ENCODE data around the gene SETD5.

SETD5 gene

GRCh38 chr3:9398700-9399336 lies 1.4 kb downstream of the SETD5 start:
- peaks cover 33% of the 10 kb centered on the region for H3K36me3 Mint-ChIP-seq
- H3K9me3 Mint-ChIP-seq, result no peaks in the 10 kb centered on the region

GRCh38 chr3:9399337-9399703 lies 1.9 kb downstream of the SETD5 start:
- no peaks in the 10 kb centered on the region for H3K27me3 Mint-ChIP-seq
- ATAC-seq, result no peak
- H3K4me1 Mint-ChIP-seq, result peaks cover 70% of the 10 kb centered on the region
- H3K27ac Mint-ChIP-seq, result peak overlapping the region; percentile 96
- H3K4me3 Mint-ChIP-seq, result peak overlapping the region; percentile 70
- no peaks in the 10 kb centered on the region for H3K9me3 Mint-ChIP-seq
- H3K36me3 Mint-ChIP-seq, result peaks cover 32% of the 10 kb centered on the region

More at GRCh38 chr3:9398700-9399336, 1.4 kb downstream of the SETD5 start:
- Mint-ChIP-seq H3K27me3 (no peaks in the 10 kb centered on the region), H3K27ac (peak overlapping the region; percentile 96), H3K4me3 (peak overlapping the region; percentile 94), H3K4me1 (peaks cover 73% of the 10 kb centered on the region)
- no peak for ATAC-seq

- H3K27me3 Mint-ChIP-seq, result no peaks in the 10 kb centered on the region
- no peak overlapping the region for H3K27ac Mint-ChIP-seq
- peaks cover 27% of the 10 kb centered on the region for H3K36me3 Mint-ChIP-seq
- H3K4me3 Mint-ChIP-seq, result peak overlapping the region; percentile 70
- no peaks in the 10 kb centered on the region for H3K9me3 Mint-ChIP-seq
- H3K4me1 Mint-ChIP-seq, result peaks cover 70% of the 10 kb centered on the region
- no peak for ATAC-seq
Measured at GRCh38 chr3:9399746-9400145, 2.3 kb downstream of the SETD5 start.

GRCh38 chr3:9400616-9401015 lies 3.2 kb downstream of the SETD5 start:
- no peaks in the 10 kb centered on the region for H3K9me3 Mint-ChIP-seq
- no peak overlapping the region for H3K27ac Mint-ChIP-seq
- H3K4me3 Mint-ChIP-seq, result no peak overlapping the region
- peaks cover 19% of the 10 kb centered on the region for H3K36me3 Mint-ChIP-seq
- no peaks in the 10 kb centered on the region for H3K27me3 Mint-ChIP-seq
- ATAC-seq, result no peak
- peaks cover 68% of the 10 kb centered on the region for H3K4me1 Mint-ChIP-seq

GRCh38 chr3:9401986-9402385 lies 4.6 kb downstream of the SETD5 start:
- Mint-ChIP-seq H3K4me1 (peaks cover 69% of the 10 kb centered on the region), H3K36me3 (peaks cover 13% of the 10 kb centered on the region), H3K27me3 (no peaks in the 10 kb centered on the region), H3K9me3 (no peaks in the 10 kb centered on the region), H3K27ac (peak overlapping the region; percentile 30), H3K4me3 (no peak overlapping the region)
- no peak for ATAC-seq

- Mint-ChIP-seq H3K27me3 (no peaks in the 10 kb centered on the region), H3K4me1 (peaks cover 76% of the 10 kb centered on the region), H3K4me3 (no peak overlapping the region)
Measured at GRCh38 chr3:9402410-9403228, 5.2 kb downstream of the SETD5 start.

GRCh38 chr3:9403463-9403862 lies 6.0 kb downstream of the SETD5 start:
- no peak for ATAC-seq
- H3K27me3 Mint-ChIP-seq, result no peaks in the 10 kb centered on the region

More at GRCh38 chr3:9402410-9403228, 5.2 kb downstream of the SETD5 start:
- no peak for ATAC-seq
- Mint-ChIP-seq H3K36me3 (peaks cover 13% of the 10 kb centered on the region), H3K27ac (no peak overlapping the region), H3K9me3 (no peaks in the 10 kb centered on the region)

GRCh38 chr3:9404680-9405079 lies 7.3 kb downstream of the SETD5 start:
- no peak for ATAC-seq
- Mint-ChIP-seq H3K27ac (peak overlapping the region; percentile 37), H3K36me3 (peaks cover 7% of the 10 kb centered on the region), H3K4me3 (peak overlapping the region; percentile 24), H3K4me1 (peaks cover 70% of the 10 kb centered on the region), H3K27me3 (no peaks in the 10 kb centered on the region), H3K9me3 (peaks cover under 1% of the 10 kb centered on the region)

More at GRCh38 chr3:9403463-9403862, 6.0 kb downstream of the SETD5 start:
- Mint-ChIP-seq H3K36me3 (peaks cover 7% of the 10 kb centered on the region), H3K9me3 (no peaks in the 10 kb centered on the region), H3K4me1 (peaks cover 76% of the 10 kb centered on the region), H3K4me3 (no peak overlapping the region), H3K27ac (no peak overlapping the region)

- ATAC-seq, result no peak
- Mint-ChIP-seq H3K9me3 (peaks cover 2% of the 10 kb centered on the region), H3K4me3 (no peak overlapping the region), H3K27ac (no peak overlapping the region), H3K36me3 (peaks cover 7% of the 10 kb centered on the region), H3K4me1 (peaks cover 71% of the 10 kb centered on the region), H3K27me3 (no peaks in the 10 kb centered on the region)
Measured at GRCh38 chr3:9405756-9406155, 8.3 kb downstream of the SETD5 start.

- Mint-ChIP-seq H3K27me3 (no peaks in the 10 kb centered on the region), H3K4me1 (peaks cover 62% of the 10 kb centered on the region), H3K9me3 (peaks cover 2% of the 10 kb centered on the region), H3K36me3 (peaks cover 7% of the 10 kb centered on the region), H3K4me3 (no peak overlapping the region), H3K27ac (peak overlapping the region; percentile 57)
- ATAC-seq, result peak; percentile 57
Measured at GRCh38 chr3:9406856-9407626, 9.6 kb downstream of the SETD5 start.

GRCh38 chr3:9408061-9408460 lies 10.6 kb downstream of the SETD5 start:
- ATAC-seq, result no peak
- Mint-ChIP-seq H3K4me1 (peaks cover 54% of the 10 kb centered on the region), H3K9me3 (peaks cover 2% of the 10 kb centered on the region), H3K27ac (no peak overlapping the region), H3K4me3 (no peak overlapping the region), H3K27me3 (no peaks in the 10 kb centered on the region), H3K36me3 (peaks cover 7% of the 10 kb centered on the region)

- ATAC-seq, result no peak
- Mint-ChIP-seq H3K36me3 (peaks cover 7% of the 10 kb centered on the region), H3K27me3 (no peaks in the 10 kb centered on the region), H3K9me3 (peaks cover 2% of the 10 kb centered on the region), H3K4me1 (peaks cover 49% of the 10 kb centered on the region), H3K27ac (no peak overlapping the region), H3K4me3 (no peak overlapping the region)
Measured at GRCh38 chr3:9408546-9408945, 11.1 kb downstream of the SETD5 start.

GRCh38 chr3:9409981-9410854 lies 12.8 kb downstream of the SETD5 start:
- H3K4me3 Mint-ChIP-seq, result no peak overlapping the region
- peak overlapping the region; percentile 70 for H3K27ac Mint-ChIP-seq
- peak; percentile 60 for ATAC-seq
- H3K9me3 Mint-ChIP-seq, result peaks cover 2% of the 10 kb centered on the region
- H3K27me3 Mint-ChIP-seq, result no peaks in the 10 kb centered on the region
- peaks cover 12% of the 10 kb centered on the region for H3K36me3 Mint-ChIP-seq
- peaks cover 48% of the 10 kb centered on the region for H3K4me1 Mint-ChIP-seq

- Mint-ChIP-seq H3K27ac (no peak overlapping the region), H3K27me3 (no peaks in the 10 kb centered on the region), H3K36me3 (peaks cover 19% of the 10 kb centered on the region), H3K4me1 (peaks cover 48% of the 10 kb centered on the region), H3K9me3 (peaks cover 2% of the 10 kb centered on the region), H3K4me3 (no peak overlapping the region)
- ATAC-seq, result no peak
Measured at GRCh38 chr3:9411302-9411701, 13.9 kb downstream of the SETD5 start.

Measured in stimulated activated memory B cell treated with anti-CD40 and anti-IgM and Interleukin-4, amounts not matched to agents 10 μg/mL and 1 μg/mL and 100 μg/mL, for 72 hours (primary cell).